ENCODE results near the gene PATZ1. TPM values are rescaled to one million over a fixed set of nuclear protein-coding genes. Genes with fewer than 3 reads are reported as not detected.

Gene PATZ1
- total RNA-seq, 1 experiment from 2014 or later = 28.2 TPM

DNA sequence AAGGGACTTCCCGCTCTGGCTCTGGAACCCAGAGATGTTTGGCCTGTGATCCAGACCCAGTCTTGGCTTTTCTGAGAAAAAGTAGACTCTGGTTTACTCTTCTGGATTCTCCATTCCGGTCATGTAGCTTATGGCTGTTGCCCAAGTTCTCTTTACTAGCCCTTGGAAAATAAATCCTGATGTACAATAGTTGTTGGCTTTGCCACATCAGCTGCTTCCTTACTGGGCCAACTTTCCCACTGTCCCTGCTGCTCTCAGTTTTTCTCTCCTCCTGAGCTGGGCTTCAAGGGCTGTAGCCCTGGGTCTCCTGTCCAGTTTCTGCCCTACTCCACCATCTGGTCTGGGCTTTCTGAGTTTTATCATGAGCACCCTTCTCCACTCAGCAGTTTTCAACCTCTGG lies 12.5 kb downstream of the PATZ1 start:
- peaks cover 43% of the 10 kb centered on the region for H3K36me3 ChIP-seq (ENCODE audit: low read depth)
- no peak overlapping the region for H2AFZ ChIP-seq
- ChIA-PET CTCF (no interaction called here), POLR2A (ENCODE audit: unreplicated experiment) (no interaction called here)
- H3K79me2 ChIP-seq (ENCODE audit: low read depth) = peaks cover 7% of the 10 kb centered on the region; the same call in 1 of the 2 replicates
- no peak overlapping the region for H3K27ac ChIP-seq
- TF ChIP-seq CTCF (conservative IDR thresholded peaks at IDR 0.05) (no peak), EZH2 (IDR thresholded peaks at IDR 0.05; ENCODE audit: low read depth) (no peak)
- H3K27me3 ChIP-seq (ENCODE audit: insufficient read depth, low read depth) = no peaks in the 10 kb centered on the region
- H3K4me3 ChIP-seq = no peak overlapping the region
- peaks cover 24% of the 10 kb centered on the region; the same call in 1 of the 2 replicates for H3F3A ChIP-seq (ENCODE audit: insufficient read depth, low read depth)
- H3K4me1 ChIP-seq (replicated peaks; ENCODE audit: insufficient read depth) = peaks cover 30% of the 10 kb centered on the region
- DNase-seq = no peak
- H3K4me2 ChIP-seq = no peak overlapping the region
- H3K9me2 ChIP-seq (ENCODE audit: insufficient read depth) = no peaks in the 10 kb centered on the region
- H4K20me1 ChIP-seq (ENCODE audit: insufficient read depth) = peaks cover 9% of the 10 kb centered on the region
- intact Hi-C loops (cut with micrococcal nuclease; ENCODE audit: unreplicated experiment) = no loop called here
- H3K9me3 ChIP-seq (ENCODE audit: insufficient read depth, low read depth) = no peaks in the 10 kb centered on the region
- no TSS peak for BruUV-seq (replicated peaks)

DNA sequence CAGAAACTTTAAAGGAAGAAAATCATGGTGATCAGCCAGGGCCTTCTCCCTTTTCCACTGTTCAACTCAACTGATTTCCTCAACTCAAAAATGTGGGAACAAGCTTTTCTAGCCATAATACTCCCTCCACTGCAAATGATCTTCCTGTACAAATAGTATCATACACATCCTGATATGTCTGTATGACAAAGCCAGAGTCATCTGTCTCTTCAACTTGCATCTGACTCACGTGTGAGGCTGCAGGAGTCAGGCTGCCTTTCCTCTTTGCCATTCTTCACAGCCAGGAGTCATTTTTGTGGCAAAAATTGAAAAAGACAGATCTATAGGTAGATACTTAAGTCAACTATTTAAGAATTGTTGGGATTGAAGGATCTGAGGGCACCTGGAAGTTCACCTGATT lies 13.3 kb downstream of the PATZ1 start:
- TF ChIP-seq EZH2 (IDR thresholded peaks at IDR 0.05; ENCODE audit: low read depth) (no peak), CTCF (conservative IDR thresholded peaks at IDR 0.05) (no peak)
- H4K20me1 ChIP-seq (ENCODE audit: insufficient read depth) = peaks cover 9% of the 10 kb centered on the region
- H3K4me1 ChIP-seq (replicated peaks; ENCODE audit: insufficient read depth) = peaks cover 26% of the 10 kb centered on the region
- DNase-seq = no peak
- no peaks in the 10 kb centered on the region for H3K9me2 ChIP-seq (ENCODE audit: insufficient read depth)
- H2AFZ ChIP-seq = no peak overlapping the region
- BruUV-seq (replicated peaks) = no TSS peak
- peaks cover 3% of the 10 kb centered on the region; the same call in 1 of the 2 replicates for H3K79me2 ChIP-seq (ENCODE audit: low read depth)
- intact Hi-C loops (cut with micrococcal nuclease; ENCODE audit: unreplicated experiment) = no loop called here
- no peak overlapping the region for H3K4me3 ChIP-seq
- POLR2A ChIA-PET (ENCODE audit: unreplicated experiment) = no interaction called here
- CTCF ChIA-PET = no interaction called here
- H3K27me3 ChIP-seq (ENCODE audit: insufficient read depth, low read depth) = no peaks in the 10 kb centered on the region
- no peak overlapping the region for H3K4me2 ChIP-seq
- H3K36me3 ChIP-seq (ENCODE audit: low read depth) = peaks cover 37% of the 10 kb centered on the region
- no peak overlapping the region for H3K27ac ChIP-seq
- H3F3A ChIP-seq (ENCODE audit: insufficient read depth, low read depth) = peaks cover 18% of the 10 kb centered on the region; the same call in 1 of the 2 replicates
- H3K9me3 ChIP-seq (ENCODE audit: insufficient read depth, low read depth) = no peaks in the 10 kb centered on the region

DNA sequence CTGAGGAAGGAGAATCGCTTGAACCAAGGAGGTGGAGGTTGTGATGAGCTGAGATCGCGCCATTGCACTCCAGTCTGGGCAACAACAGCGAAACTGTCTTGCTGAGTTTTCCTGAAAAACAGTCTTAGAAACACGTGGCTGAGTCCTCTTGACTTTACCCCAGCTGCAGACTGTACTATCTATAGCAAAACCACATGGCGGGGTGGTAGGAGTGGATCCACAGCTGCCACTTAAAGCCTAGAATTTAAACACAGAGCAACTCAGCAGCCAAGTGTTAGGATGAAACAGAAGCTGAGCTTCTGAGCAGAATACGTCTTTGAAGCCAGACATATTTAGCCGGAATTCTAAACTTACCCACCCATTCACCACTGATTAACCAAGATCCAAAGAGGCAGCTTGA lies 14.1 kb downstream of the PATZ1 start:
- CTCF ChIA-PET = no interaction called here
- H4K20me1 ChIP-seq (ENCODE audit: insufficient read depth) = peaks cover 5% of the 10 kb centered on the region
- BruUV-seq (replicated peaks) = no TSS peak

More for the DNA sequence above, 14.1 kb downstream of the PATZ1 start:
- peaks cover 17% of the 10 kb centered on the region for H3K4me1 ChIP-seq (replicated peaks; ENCODE audit: insufficient read depth)
- H3K79me2 ChIP-seq (ENCODE audit: low read depth) = no peaks in the 10 kb centered on the region
- no peaks in the 10 kb centered on the region for H3K9me3 ChIP-seq (ENCODE audit: insufficient read depth, low read depth)
- H3F3A ChIP-seq (ENCODE audit: insufficient read depth, low read depth) = peaks cover 11% of the 10 kb centered on the region; the same call in 1 of the 2 replicates
- H3K27me3 ChIP-seq (ENCODE audit: insufficient read depth, low read depth) = no peaks in the 10 kb centered on the region
- TF ChIP-seq CTCF (conservative IDR thresholded peaks at IDR 0.05) (no peak), EZH2 (IDR thresholded peaks at IDR 0.05; ENCODE audit: low read depth) (no peak)
- H3K4me3 ChIP-seq = no peak overlapping the region
- POLR2A ChIA-PET (ENCODE audit: unreplicated experiment) = no interaction called here
- DNase-seq = no peak
- H3K9me2 ChIP-seq (ENCODE audit: insufficient read depth) = no peaks in the 10 kb centered on the region
- intact Hi-C loops (cut with micrococcal nuclease; ENCODE audit: unreplicated experiment) = no loop called here
- peaks cover 43% of the 10 kb centered on the region for H3K36me3 ChIP-seq (ENCODE audit: low read depth)
- no peak overlapping the region for H3K27ac ChIP-seq
- H3K4me2 ChIP-seq = no peak overlapping the region
- H2AFZ ChIP-seq = no peak overlapping the region
